Measurements from ENCODE around the gene PLEKHA7.

Gene PLEKHA7

DNA sequence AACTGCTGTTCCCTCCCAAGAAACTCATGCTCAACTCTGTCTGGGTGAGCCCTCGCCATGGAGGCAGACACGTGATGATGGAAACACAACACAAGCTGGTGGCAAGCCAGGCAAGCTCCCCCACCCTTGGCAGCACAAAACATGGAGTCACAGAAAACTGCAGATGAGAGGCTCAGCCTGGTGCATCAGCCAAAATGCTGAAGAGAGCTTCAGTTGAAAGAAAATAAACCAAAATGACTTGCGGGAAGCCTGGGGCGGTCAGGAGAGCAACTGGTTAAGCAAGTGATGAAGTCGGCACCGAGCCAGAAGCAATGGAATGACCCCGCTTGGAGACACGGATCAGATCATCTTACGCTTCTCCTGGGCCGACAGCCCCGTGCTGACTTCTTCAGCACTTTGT lies 207.4 kb downstream of the PLEKHA7 start:
- DNase-seq (ENCODE audit: low read depth): no peak

DNA sequence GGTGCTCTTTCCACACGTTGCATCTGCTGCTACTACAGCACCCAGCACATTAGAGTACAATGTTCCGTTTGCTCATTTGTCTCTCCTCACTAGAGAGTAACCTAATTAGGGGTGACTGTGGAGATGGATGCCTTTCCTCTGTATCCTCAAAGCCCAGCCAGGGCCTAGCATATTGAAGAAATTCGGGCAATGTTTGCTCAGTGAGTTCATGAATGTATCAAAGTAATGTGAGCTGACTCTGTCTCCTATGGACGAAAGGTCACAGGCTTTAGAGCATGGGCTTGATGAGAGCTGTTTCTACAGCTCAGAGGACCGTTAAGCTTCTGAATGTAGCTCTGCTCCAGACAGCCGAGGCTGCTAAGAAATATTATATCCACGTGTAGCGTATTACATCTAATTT lies 208.3 kb downstream of the PLEKHA7 start:
- no peak for DNase-seq (ENCODE audit: low read depth)

DNA sequence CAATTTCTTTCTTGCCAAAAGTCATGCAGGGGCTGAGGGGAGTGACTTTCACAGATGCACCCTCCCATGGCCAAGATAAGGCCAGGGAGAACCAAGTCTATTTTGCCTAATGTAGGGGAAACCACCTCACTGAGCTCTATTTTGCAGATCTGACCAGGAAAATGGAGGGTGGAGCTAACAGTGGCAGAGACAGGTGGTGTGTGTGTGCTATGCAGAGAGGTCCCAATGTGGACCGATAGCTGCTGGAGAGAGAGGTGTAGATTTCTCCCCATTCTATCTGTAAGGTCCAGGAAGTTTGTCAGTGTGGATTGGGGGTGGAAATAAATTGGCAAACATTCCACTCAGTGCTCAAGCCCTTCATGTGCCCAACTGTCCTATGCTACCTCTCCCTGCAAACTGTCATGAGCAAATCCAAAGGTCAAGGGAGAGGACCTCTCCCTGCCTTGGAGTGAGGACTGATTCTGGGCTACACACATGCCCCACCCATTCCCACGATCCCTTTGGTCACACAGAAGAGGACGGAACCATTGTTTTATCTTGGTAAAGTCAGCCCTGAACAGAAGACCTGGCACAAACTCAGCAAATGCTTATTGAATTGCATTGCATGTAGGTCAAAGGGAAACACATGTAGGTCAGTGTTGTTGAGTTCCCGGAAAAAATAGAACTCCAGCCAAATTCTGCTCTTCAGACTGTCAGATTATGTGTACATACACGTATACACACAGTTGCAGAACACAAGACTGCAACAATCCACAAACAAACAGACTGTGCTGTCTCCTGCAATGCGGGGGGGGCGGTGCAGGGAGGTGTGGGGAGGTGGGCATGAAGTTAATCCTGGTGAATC lies 209.9 kb downstream of the PLEKHA7 start:
- DNase-seq (ENCODE audit: low read depth): no peak

DNA sequence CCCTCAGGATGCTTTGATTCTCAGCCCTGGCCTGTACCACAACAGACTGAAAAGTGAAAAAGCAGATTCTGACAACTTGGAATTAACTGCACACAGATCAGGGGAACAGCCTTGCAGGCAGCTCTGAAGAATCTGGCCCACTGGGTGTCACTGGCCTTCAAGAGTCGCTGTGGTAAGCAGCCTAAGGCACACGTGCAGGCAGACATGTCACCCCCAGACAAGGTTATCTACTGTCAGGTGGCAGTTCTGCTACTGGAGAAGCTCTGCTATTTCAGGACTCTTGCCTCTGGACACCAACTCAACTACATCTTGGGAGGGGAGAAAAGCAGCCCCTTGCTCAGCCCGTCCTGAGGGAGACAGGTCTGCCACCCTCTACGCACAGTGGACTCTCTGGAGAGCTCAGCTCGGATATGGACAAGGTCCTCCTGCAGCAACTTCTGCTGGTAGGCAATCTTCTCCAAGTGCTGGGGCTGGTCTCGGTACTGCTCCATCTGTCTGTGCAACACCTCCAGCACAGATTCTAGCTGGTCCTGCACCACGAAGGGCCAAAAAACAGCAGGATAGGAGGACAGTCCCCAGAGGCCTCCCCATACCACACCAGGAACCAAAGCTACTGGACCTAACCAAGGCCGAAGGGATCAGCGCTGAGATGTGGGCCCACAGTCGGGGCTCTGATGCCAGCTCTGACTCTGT lies 212.8 kb downstream of the PLEKHA7 start:
- no peak for DNase-seq (ENCODE audit: low read depth)

DNA sequence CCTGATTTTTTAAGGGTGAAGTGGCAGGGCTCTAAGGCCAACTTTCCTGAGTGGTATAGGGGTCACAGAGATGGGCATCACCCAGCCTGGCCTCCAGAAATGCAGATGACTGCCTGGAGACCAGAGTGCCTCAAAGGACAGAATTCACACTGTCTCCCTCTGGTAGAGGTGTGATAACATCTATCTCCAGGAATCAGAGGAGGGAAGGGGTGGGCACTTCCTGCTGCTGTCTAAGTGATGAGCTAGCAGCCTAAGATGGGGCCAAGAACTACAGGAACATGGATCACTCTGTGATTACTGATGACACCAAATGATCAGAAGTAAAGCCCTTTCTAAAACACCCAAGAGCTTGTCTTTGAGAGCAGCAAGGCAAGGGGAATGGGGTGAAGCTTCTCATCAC lies 213.8 kb downstream of the PLEKHA7 start:
- DNase-seq (ENCODE audit: low read depth): no peak

DNA sequence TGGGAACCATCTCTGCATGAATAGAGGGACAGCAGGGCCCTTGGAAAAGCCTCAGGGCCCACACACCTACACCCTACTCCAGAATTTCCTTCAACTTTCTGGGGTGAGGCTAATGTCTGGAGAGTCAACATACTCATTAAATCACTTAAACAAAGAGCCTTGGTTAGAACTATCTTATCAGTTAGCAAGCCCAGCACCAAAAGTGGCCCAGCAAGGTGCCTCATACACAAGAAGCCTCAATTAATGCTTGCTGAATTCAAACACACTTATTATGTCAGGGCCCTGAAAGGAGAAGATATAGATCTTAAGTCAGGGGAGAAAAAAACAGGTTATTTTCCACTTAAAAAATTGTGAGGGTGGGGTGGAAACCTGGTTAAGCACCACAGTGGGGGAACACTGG lies 214.3 kb downstream of the PLEKHA7 start:
- no peak for DNase-seq (ENCODE audit: low read depth)

DNA sequence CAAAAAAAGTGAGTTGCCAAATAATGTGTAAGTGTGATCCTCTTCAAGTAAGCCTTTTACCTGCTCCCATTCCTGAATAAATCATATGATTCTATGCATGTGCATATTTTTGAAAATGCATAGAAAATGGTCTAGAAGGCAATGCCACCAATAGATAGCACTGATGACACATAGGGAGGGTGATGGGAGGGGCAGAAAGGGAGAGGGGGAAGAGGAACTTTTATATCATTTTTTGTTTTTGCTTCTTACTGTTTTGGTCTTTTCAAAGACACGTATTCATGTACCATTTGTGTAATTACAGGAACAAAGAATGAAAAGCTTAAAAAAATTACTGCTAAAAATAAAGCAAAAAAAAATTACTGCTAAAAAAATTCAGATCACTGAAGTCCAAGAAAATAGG lies 215.0 kb downstream of the PLEKHA7 start:
- DNase-seq (ENCODE audit: low read depth): no peak

DNA sequence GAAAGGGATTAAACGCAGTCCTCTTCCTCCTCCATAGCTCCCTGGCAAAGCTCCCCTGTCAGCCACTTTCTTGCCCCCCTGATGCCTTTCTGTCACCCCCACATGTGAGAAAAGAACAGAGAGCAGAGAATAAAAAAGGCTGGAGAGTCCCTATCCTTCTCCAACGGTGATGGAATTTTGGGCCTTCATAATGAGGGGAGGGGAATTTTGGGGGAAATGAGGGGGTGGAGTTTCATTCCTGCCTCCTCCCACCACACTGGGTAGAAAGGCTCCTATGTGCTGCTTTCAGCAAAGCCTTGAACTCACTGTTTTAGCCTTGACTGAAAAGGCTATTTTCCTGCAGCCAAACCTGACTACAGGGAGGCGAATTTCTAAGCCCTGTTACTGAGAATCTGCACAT lies 216.4 kb downstream of the PLEKHA7 start:
- DNase-seq (ENCODE audit: low read depth): no peak

DNA sequence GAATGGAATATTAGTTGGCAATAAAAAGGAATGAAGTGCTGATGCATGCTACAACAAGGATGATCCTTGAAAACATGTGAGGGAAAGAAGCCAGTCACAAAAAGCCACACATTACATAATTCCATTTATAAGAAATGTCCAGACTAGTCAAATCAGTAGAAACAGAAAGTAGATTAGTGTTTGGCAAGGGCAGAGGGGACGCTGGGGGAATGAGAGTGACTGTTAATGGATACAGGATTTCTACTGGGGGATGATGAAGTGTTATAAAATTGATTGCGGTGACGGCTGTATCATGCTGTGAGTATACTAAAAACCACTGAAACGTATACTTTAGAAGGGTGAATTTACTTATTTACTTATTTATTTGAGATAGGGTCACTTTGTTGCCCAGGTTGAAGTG lies 217.9 kb downstream of the PLEKHA7 start:
- DNase-seq (ENCODE audit: low read depth): no peak

DNA sequence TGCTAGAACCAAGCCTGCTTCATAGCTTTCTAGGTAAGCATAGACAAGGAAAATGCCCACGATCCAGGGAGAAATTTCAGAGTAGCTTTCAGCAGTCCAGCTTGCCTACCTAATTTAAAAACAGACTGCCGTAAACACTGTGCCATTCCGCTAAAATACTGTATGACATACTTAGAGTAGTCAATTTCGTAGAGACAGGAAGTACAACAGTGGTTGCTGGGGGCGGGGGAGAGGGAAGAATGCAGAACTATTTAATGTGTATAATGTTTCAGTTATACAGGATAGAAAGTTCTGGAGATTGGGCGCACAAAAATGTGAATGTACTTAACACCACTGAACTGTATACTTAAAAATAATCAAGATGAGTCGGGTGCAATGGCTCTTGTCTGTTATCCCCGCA lies 219.1 kb downstream of the PLEKHA7 start:
- DNase-seq (ENCODE audit: low read depth): no peak

DNA sequence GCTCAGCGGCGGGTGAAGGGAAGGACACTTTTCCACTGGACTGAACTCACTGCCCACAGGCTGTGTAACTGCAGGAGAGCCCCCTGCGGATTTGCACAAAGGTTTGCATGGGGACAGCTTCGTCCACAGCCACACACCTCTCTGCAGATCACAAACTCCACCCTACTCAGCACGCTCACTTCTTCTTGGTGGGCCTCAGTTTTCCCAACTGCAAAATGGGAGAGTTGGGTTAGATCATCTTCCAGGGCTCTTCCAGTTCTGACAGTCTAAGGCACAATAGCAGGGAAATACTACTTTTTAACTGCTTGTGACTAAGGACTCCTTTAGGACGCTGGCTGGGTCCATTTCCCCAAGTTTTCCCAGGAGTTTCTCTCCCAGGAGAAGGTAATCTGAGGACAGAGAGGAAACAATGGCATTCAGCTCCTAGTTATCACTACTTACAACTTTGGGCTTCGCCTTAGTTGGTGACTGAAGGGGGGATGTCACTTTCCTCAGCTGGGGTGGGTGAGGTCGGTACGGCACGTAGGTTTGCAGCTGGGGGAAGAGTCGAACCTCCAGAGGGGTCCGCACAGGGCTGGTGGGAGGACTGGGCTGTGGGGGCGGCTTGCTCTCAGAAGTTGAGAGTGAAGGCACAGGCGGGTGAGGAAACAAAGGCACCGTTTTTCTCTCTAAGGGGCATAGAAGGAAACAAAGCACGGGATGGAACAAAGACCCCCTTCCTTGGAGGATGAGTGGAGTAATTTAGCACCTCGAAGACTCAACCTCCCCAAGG lies 220.0 kb downstream of the PLEKHA7 start:
- DNase-seq (ENCODE audit: low read depth): no peak

DNA sequence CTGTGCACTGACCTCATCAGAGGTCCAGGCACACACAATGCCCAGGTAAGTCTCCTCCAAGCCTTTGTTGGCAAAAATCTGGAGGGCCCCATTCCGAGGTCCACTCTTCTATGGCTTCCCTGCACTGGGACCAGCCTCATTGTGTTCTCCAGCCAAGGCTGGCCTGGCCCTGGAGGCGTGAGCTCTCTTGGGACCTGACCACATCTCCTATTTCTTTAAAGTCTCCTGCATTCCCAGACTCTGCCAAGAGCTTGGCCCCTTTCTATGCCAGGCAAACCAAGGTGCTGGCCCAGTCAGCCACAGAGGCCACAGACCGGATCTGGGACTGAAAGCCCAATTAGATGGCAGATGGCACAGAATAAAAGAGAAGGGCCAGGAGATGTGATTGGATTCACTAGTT lies 220.7 kb downstream of the PLEKHA7 start:
- no peak for DNase-seq (ENCODE audit: low read depth)

DNA sequence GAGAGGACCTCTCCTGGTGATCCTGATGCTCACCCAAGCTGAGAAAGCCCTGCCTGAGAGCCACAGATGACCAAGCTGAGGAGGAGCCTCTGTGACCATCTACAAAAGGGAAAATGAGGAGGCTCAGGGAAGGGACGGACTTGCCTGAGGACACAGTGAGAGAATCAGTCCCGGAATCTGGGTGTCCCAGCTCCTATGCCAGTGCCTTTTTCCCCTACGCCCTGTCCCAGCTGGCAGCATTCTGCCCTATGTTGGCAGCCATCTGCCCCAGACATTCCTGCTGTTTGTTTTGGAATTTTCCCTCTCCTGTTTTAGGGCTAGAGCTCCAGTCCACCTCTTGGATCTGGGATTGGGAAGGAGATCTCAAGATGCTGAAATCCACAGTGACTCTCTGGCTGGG lies 221.2 kb downstream of the PLEKHA7 start:
- DNase-seq (ENCODE audit: low read depth): no peak

DNA sequence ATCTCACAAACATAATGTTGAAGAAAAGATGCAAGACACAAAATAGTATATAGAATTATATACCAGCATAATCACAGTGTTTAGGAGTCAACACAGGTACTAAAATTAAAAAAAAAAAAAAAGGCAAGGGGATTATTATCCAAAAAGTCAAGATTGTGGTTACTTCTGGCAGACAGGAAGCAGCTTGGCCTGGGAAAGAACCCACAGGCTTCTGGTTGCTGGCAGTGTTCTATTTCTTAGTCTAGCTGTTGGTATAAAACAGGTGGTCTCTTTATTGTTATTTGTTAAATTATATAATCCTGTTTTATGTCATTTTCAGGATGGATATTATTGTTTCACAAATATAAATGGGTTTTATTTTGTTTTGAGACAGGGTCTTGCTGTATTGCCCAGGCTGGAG lies 221.8 kb downstream of the PLEKHA7 start:
- no peak for DNase-seq (ENCODE audit: low read depth)

DNA sequence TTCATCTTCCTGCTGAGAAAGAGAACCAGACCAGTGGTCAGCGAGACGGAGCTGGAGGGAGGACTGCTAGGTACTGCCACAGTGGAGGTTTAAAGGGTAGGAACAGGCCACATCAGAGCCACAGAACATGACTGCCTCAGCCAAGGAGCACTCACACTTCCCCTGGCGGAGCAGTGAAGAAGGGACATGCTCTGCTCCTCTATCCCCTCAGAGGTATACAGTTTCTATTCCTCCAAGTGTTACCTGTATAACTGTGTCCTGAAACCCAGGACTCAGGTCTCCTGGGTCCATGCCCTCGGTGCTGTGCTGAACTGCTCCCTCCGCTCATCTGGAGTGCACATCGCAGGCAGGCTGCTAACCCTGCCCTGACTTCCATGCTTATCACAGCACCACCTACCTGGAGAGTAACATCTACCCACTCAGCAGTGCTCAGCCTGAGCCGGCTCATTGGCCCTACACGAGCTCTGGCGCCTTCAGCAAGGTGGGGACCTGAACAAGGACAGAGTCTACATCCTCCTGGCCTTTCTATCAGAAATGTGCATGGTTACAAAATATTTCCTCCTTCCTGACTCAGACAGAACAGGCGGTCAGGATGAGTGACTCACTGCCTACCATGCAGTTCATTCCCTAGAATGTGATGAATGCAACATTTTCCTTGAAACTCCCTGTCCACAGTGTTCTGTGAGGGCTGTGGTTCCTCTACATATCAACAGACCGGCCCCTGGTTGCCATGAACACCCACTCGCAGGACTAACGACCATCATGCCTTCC lies 222.8 kb downstream of the PLEKHA7 start:
- DNase-seq (ENCODE audit: low read depth): no peak

DNA sequence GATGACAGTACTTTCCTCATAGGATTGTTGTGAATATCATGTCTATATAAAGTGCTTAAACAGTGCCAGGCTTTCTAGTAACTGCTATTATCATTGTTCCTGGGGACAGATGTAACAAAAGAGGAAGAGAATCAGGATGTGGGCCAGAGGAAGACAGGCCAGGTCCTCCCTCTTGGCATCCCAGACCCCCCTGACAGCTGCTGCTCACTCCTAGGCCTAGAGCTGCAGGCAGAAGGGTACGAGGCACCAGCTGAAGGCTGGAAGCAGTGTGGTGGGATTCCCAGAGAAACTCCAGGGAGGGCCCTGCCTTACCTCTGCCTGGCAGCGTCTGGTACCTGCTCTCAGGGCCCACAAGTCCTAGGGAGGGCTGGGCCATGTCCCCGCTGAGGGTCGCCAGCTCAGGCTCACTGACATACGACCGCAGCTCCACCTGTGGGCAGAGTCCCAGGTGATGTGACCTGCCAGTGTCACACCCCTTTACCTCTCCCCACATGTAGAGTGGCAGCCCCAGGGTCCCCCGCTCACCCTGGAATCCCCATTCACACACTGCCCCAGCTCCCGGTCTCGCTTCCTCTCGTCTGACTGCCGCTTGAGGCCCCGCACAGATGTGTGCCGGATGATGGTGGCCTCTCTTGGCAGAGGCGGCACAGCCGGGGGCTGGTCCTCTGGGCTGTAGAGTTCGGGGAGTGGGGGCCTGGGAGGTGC lies 223.6 kb downstream of the PLEKHA7 start:
- DNase-seq (ENCODE audit: low read depth): no peak

DNA sequence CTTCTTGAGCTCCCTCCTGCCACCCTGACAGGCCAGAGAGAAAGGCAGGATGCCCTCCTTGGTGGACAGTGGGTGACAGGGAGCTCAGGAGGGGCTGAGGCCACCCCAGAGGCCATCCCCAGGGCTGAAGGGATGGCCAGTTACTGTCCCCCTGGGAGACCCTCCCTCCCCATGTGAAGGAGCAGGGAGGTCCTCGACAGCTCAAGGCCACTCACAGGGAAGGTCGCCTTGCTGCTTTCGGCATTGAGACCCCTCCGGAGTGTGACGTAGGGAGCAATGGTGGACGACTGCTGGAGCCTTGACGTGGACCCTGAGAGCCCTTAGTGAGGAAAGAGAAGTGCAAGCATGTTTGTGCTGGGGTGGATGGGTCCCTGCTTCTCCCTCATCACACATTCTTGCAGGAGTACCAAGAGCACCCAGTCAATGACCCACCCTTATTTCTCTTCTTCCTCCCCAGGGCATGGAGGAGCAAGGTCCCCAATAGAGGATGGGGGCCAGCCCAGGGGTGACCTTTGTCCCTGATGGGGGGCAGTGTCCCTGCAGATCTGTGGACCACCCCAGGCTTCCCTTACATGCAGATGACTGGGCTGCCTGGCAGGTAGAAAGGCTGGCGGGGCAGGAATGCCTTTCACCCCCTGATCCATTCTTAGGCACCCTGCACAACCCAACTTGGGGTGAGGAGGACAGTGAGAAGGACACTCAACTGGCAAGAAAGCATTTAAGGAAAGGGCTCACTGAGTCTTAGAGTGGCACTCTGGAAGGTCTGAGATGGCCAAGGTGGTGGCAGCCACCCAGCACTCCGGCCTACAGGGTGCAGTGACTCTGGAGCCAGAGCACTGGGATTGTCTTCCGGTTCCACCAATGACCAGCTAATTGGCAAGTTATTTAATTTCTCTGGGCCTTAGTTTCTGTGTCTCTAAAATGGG lies 224.4 kb downstream of the PLEKHA7 start:
- no peak for DNase-seq (ENCODE audit: low read depth)

DNA sequence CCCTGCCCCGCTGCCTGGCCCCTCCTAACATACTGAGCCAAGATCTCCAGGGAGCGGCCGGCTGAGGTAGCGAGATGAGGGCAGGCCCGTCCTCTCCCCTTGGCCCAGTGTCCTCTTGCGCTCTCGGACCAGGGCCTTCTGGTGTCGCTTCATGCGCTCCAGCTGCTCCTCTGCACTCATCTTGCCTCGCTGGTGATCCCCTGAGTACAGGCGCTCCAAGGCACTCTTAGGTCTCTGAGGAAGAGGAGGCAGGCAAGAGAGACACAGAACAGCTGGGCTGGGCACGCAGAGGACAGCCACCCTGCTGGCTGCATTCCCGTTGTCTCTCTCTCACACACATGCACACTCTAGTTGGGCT lies 225.2 kb downstream of the PLEKHA7 start:
- DNase-seq (ENCODE audit: low read depth): no peak

DNA sequence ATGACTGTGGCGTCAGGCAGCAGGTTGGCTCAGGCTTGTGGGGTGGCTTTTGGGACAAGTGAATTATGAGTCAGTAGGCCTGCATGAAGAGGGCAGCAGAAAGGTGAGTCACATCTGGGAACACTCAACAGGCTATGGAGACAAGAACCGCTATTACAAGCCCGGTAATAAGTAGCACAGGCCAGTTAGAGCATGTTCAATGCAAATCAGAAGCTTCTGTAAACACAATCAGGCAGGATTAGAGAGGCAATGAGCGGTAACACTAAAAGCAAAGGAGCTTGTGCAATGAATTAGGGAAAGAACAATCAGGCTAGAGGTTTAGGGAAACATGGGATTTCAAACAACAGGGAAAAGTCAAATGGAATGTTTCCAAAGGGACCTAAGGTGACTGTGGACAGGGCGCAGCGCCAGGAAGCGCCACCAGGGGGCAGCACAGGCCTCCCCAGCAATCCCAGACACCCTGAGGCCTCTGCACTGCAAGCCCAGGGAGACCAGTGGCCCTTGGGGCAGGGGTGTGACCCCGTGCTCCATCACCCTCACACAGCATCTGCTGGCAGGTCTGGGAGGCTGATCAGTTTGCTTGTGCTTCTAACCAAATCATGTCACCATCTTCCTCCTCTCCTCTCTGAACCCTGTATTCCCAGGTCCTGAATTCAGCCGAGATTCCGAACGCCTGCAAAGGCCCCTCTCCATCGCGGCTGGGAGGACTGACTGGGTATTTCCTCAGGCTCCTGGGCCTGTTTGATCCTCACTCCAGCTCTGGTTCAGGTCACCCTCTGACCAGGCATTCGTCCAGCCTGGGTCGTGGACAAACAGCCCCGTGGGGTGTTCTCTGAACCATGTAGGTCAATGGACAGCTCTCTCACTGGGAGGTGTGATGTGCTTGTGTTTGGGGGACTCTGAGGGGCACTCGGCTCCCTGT lies 225.8 kb downstream of the PLEKHA7 start:
- DNase-seq (ENCODE audit: low read depth): peak; percentile 53

Measured in activated T-cell treated with anti-CD3 and anti-CD28 coated beads for 48 hours (primary cell).